GM19025 (cell line): ENCODE measurements around the gene RHOBTB3.

Experiments
- ATAC-seq: cut with Tn5 transposase; IDR thresholded peaks from one replicate; pipeline ENCODE4 v1.9.1; 2021; ENCODE audit warnings: mild to moderate bottlenecking, low read depth, moderate library complexity; ENCODE audit not compliant: unreplicated experiment

The RHOBTB3 gene

GRCh38 chr5:95729115-95730010 lies 1.8 kb upstream of the RHOBTB3 start:
- no peak for ATAC-seq

GRCh38 chr5:95730011-95730700 lies 980 bp upstream of the RHOBTB3 start:
- ATAC-seq, result no peak

GRCh38 chr5:95731571-95732554 lies 727 bp downstream of the RHOBTB3 start:
- ATAC-seq, result peak; percentile 25

- no peak for ATAC-seq
Measured at GRCh38 chr5:95733107-95733665, 2.0 kb downstream of the RHOBTB3 start.

DNA sequence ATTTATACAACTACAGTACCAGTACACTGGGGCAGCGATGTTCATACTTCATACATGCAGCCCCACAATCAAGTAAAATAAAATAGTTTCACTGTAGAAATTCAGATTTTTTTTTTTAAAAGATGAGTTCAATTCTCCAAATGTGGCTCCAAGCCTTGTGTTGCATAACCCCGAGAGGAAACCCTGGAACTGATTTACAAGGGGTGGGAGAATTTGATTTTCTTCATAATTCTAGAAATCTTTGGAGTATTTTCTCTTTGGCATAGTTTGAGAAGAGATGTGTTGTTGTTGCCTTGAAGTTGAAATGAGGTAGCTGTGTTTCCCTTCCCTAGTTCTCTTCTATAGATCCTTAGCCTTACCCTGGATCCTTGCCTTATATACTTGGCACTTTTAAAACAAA lies 3.1 kb downstream of the RHOBTB3 start:
- no peak for ATAC-seq

GRCh38 chr5:95734906-95735305 lies 3.8 kb downstream of the RHOBTB3 start:
- ATAC-seq, result no peak

DNA sequence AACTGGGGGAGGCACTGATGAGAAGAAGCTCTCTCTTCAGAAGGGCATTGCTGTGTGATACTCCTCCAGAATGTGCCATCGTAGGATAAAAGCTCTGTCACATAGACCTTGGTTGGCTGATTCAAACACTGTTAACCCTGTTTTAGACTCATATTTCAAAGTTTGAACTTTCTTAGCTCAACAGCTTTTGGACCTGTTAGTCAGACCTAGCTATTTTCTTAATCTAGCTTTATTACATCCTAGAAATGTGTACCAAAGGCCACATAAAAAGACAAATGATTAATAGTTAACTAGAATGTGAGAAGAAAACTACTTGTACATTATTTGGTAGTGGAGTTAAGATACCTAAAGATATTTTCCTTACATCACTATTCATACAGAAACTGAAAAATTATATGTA lies 4.3 kb downstream of the RHOBTB3 start:
- no peak for ATAC-seq

GRCh38 chr5:95738072-95738471 lies 6.9 kb downstream of the RHOBTB3 start:
- ATAC-seq, result no peak

- no peak for ATAC-seq
Measured at GRCh38 chr5:95738834-95739233, 7.7 kb downstream of the RHOBTB3 start.

GRCh38 chr5:95739857-95740256 lies 8.7 kb downstream of the RHOBTB3 start:
- ATAC-seq, result no peak

- ATAC-seq, result no peak
Measured at GRCh38 chr5:95741458-95741857, 10.3 kb downstream of the RHOBTB3 start.

- no peak for ATAC-seq
Measured at GRCh38 chr5:95743232-95743631, 12.1 kb downstream of the RHOBTB3 start.

GRCh38 chr5:95743877-95744276 lies 12.7 kb downstream of the RHOBTB3 start:
- ATAC-seq, result no peak

GRCh38 chr5:95746194-95746593 lies 15.1 kb downstream of the RHOBTB3 start:
- no peak for ATAC-seq

- no peak for ATAC-seq
Measured at GRCh38 chr5:95746722-95747679, 15.9 kb downstream of the RHOBTB3 start.

DNA sequence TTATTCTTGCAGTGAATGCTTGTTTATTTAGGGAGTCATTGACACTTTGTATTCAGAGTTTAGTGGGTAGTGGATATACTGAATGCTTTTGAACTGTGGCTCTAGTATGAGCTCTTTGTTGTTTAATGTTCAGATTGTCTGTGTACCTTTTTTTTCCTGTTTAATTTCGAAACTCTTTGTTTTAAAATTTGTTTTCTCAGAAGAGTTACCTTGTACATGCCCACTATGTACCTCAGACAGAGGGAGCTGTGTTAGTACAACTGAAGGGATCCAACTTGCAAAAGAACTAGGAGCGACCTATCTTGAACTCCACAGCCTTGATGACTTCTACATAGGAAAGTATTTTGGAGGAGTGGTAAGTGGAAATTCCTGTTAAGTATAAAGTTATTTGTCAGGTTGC lies 17.0 kb downstream of the RHOBTB3 start:
- no peak for ATAC-seq

DNA sequence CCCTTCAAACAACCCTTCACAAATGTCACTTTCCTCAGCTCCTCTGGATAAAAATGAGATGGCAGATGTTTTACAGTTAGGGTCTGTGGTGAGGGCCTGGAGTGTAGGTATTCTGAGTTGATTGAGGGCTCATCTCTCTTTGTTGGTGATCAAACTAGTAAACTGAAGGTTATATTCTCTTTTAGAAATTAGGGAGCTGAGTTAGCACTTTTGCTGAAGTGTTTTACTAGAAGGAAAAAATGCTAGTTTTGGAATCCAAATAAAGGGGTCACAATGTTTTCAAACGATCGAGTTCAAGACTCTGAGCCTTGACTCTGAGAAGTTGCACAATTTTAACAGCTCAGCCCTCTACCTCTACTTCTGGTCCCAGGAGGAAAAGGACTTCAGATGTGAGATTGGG lies 23.4 kb downstream of the RHOBTB3 start:
- no peak for ATAC-seq

GRCh38 chr5:95759005-95759404 lies 27.9 kb downstream of the RHOBTB3 start:
- ATAC-seq, result no peak

DNA sequence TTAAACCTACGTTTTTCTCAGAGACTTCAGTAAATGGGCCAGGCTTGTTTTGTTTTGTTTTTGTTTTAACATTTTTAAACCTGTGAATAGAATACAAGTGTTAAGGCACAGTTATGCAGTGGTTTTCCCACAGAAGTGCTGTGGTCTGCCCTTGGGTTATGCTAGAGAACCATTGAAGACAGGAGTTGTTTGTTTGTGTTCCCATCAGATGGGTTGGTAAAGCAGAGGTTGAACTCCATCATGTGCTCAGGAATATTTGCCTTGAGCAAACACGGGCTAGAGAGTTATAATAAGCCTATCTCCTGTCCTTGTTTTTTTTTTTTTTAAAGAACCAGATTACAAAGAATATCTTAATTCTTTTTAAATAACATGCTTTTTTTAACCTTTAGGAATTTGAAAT lies 28.5 kb downstream of the RHOBTB3 start:
- no peak for ATAC-seq
